Limb (tissue), 2 donors: ENCODE results near the gene MNT.

Experiments used
- DNase-seq, 2 donors: peaks; one replicate each; pipeline ENCODE4 v3.0.0-alpha.2; 2016; ENCODE audit errors: extremely low spot score in 2 of 2

MNT gene

GRCh38 chr17:2363851-2364762 lies 36.8 kb downstream of the MNT start:
- no peak for DNase-seq

- no peak for DNase-seq
Observed at GRCh38 chr17:2363318-2363717, 37.5 kb downstream of the MNT start.

- peak in 1 of 2 donors; percentile 25 for DNase-seq
Observed at GRCh38 chr17:2362881-2363280, 38.0 kb downstream of the MNT start.

- no peak for DNase-seq
Observed at GRCh38 chr17:2362416-2362815, 38.4 kb downstream of the MNT start.

- no peak for DNase-seq
Observed at GRCh38 chr17:2362016-2362415, 38.8 kb downstream of the MNT start.

GRCh38 chr17:2361010-2361760 lies 39.7 kb downstream of the MNT start:
- DNase-seq, result peak in 1 of 2 donors; percentile 26

GRCh38 chr17:2357931-2358434 lies 42.9 kb downstream of the MNT start:
- no peak for DNase-seq

- no peak for DNase-seq
Observed at GRCh38 chr17:2357237-2357636, 43.6 kb downstream of the MNT start.

GRCh38 chr17:2354311-2354710 lies 46.5 kb downstream of the MNT start:
- DNase-seq, result no peak

- no peak for DNase-seq
Observed at GRCh38 chr17:2351269-2351668, 49.6 kb downstream of the MNT start.

- peak in 1 of 2 donors; percentile 47 for DNase-seq
Observed at GRCh38 chr17:2347805-2348685, 52.8 kb downstream of the MNT start.

- DNase-seq, result no peak
Observed at GRCh38 chr17:2346475-2346874, 54.4 kb downstream of the MNT start.

GRCh38 chr17:2344528-2344927 lies 56.3 kb downstream of the MNT start:
- DNase-seq, result no peak

GRCh38 chr17:2343421-2343820 lies 57.4 kb downstream of the MNT start:
- DNase-seq, result no peak

- no peak for DNase-seq
Observed at GRCh38 chr17:2338315-2338657, 62.6 kb downstream of the MNT start.

GRCh38 chr17:2337544-2338314 lies 63.1 kb downstream of the MNT start:
- DNase-seq, result peak in 1 of 2 donors; percentile 77

- DNase-seq, result peak; percentile 65 to 88
Observed at GRCh38 chr17:2336852-2337543, 63.9 kb downstream of the MNT start, which contains the start of gene SGSM2. Gene SGSM2, plus strand, starts transcription at chr17:2337501. Its CDS starts 188 bp downstream, at chr17:2337689.

- peak; percentile 88 to 94 for DNase-seq
Observed at GRCh38 chr17:2336215-2336851, 64.5 kb downstream of the MNT start, which contains the start of gene TSR1. Gene TSR1, minus strand, starts transcription at chr17:2336457. Its CDS starts 30 bp downstream, at chr17:2336427.

- DNase-seq, result no peak
Observed at GRCh38 chr17:2335726-2336214, 65.1 kb downstream of the MNT start.
